CD4-positive, alpha-beta memory T cell (primary cell): ENCODE measurements around the gene KCNK7. TPM values are rescaled to one million over a fixed set of nuclear protein-coding genes. Genes with fewer than 3 reads are reported as not detected.

Source experiments
- CTCF ChIA-PET: fragments of 350-600 bp; sonication (Branson Sonifier 250); formaldehyde crosslinking; loops from one replicate; lab custom pipeline; 2021; ENCODE audit warnings: inconsistent platforms; ENCODE audit not compliant: partially characterized antibody; lab: Charles Lee
- POLR2A ChIA-PET: fragments of 350-600 bp; sonication (Branson Sonifier 250); formaldehyde crosslinking; loops from one replicate; lab custom pipeline; 2021; ENCODE audit not compliant: partially characterized antibody; lab: Charles Lee
- DNase-seq, 5 donors: peaks; one replicate each; pipeline versions ENCODE4 v3.0.0 to v3.0.0-alpha.2; 2020 to 2022; ENCODE audit warnings: mixed read lengths in 1 of 5
- H3K27ac ChIP-seq: one replicate; pipeline ENCODE4 v1.7.0; 2013; ENCODE audit warnings: low read depth, low read length
- H3K27me3 ChIP-seq: 2 replicates; pipeline ENCODE4 v1.7.0; 2013; ENCODE audit warnings: mild to moderate bottlenecking, low read length, moderate library complexity; ENCODE audit not compliant: insufficient read depth
- H3K36me3 ChIP-seq: 2 replicates; pipeline ENCODE4 v1.7.0; 2013; ENCODE audit warnings: mild to moderate bottlenecking, low read length, moderate library complexity; ENCODE audit not compliant: insufficient read depth
- H3K4me1 ChIP-seq: 2 replicates; pipeline ENCODE4 v1.7.0; 2013; ENCODE audit warnings: mild to moderate bottlenecking, low read length, moderate library complexity; ENCODE audit not compliant: insufficient read depth
- H3K4me3 ChIP-seq, 2 donors: one replicate each; pipeline ENCODE4 v1.7.0; 2013; ENCODE audit warnings: low read length in 2 of 2, mild to moderate bottlenecking in 1 of 2
- H3K9me3 ChIP-seq, 2 donors: one replicate each; pipeline ENCODE4 v1.7.0; 2013; ENCODE audit warnings: low read length in 2 of 2, control low read depth in 1 of 2; ENCODE audit not compliant: control insufficient read depth in 1 of 2
- H3K27ac Mint-ChIP-seq, 7 donors: one replicate each; pipeline ENCODE4 v1.8.0; 2020 to 2021; ENCODE audit warnings: mixed read lengths in 7 of 7, mild to moderate bottlenecking in 6 of 7, inconsistent platforms in 3 of 7, moderate library complexity in 3 of 7
- H3K27me3 Mint-ChIP-seq, 2 donors: one replicate each; pipeline ENCODE4 v1.8.0; 2020 to 2021; ENCODE audit warnings: mixed read lengths in 2 of 2
- H3K36me3 Mint-ChIP-seq, 2 donors: one replicate each; pipeline ENCODE4 v1.8.0; 2020 to 2021; ENCODE audit warnings: mixed read lengths in 2 of 2, inconsistent platforms in 1 of 2, mild to moderate bottlenecking in 1 of 2
- H3K4me1 Mint-ChIP-seq, 4 donors: one replicate each; pipeline ENCODE4 v1.8.0; 2020 to 2021; ENCODE audit warnings: mixed read lengths in 4 of 4, mild to moderate bottlenecking in 1 of 4
- H3K4me3 Mint-ChIP-seq, 8 donors: one replicate each; pipeline ENCODE4 v1.8.0; 2020 to 2021; ENCODE audit warnings: mixed read lengths in 8 of 8, mild to moderate bottlenecking in 7 of 8, moderate library complexity in 6 of 8, inconsistent platforms in 3 of 8
- H3K9me3 Mint-ChIP-seq, 8 donors: one replicate each; pipeline ENCODE4 v1.8.0; 2020 to 2021; ENCODE audit warnings: mixed read lengths in 8 of 8, mild to moderate bottlenecking in 5 of 8, inconsistent platforms in 3 of 8, moderate library complexity in 1 of 8
- intact Hi-C: fragments of 100-400 bp; cut with micrococcal nuclease; formaldehyde crosslinking; loops from one replicate; pipeline ENCODE4 v1.15.1; 2023
- polyA plus RNA-seq, 2 donors: library from polyadenylated mRNA; unstranded; fragments of 300-500 nt; fragmentation: Illumina TruSeq; gene quantifications; one replicate each; pipeline ENCODE4 v1.2.3, GENCODE V29; 2021
- total RNA-seq, 2 experiments: library from RNA; stranded (reverse); gene quantifications; one replicate each; pipeline ENCODE4 v1.2.3, GENCODE V29; 2021

The KCNK7 gene
- total and polyA plus RNA-seq, 4 experiments from 2014 or later = 1.2 to 2.7 (median 1.6) TPM; not detected in 1

DNA sequence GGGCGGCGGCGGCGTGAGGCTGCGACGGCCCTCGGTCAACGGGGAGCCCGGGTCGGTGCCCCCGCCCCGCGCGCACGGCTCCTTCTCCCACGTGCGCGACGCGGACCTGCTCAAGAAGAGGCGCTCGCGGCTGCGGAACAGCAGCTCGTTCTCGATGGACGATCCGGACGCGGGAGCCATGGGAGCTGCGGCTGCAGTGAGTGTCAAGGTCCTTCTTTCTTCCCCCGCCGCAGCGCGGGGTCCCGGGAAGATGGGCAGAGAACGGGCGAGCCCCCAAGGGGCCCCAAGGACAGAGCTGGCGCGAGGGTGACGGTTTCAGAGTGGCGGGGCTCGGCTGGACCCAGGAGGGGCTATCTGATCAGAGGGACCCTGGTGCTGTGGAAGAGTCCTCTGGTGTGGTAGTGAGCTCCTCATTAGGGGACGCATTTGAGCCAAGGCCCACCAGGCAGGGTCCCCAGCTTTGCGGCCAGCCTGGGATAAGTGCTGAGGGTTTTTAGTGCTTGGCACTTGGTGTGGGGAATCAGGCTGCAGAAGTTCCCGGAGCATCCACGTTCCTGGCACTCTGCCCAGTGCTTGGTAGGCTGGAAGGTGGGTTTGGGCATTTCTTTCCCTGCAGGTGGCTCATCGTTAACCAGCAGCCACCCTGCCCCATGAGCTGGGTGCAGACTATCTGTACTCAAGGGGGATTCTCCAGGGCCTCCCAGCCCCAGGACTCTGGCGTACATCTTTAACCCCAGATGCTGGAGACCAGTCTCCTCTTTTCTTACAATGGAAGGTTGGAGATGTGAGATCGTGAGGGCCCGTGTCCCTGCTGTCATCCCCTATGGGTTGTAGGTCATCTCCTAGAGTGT lies 10.0 kb downstream of the KCNK7 start:
- no peak overlapping the region for H3K4me3 ChIP-seq
- H3K27me3 Mint-ChIP-seq = no peaks in the 10 kb centered on the region
- H3K4me1 Mint-ChIP-seq = peaks cover 13 to 39% (median 27%) of the 10 kb centered on the region in 4 donors
- peaks cover 51% of the 10 kb centered on the region for H3K36me3 ChIP-seq
- H3K4me1 ChIP-seq = peaks cover 17% of the 10 kb centered on the region
- peaks cover 24 to 51% of the 10 kb centered on the region in 2 donors for H3K36me3 Mint-ChIP-seq
- no peaks in the 10 kb centered on the region for H3K9me3 ChIP-seq
- no peaks in the 10 kb centered on the region for H3K9me3 Mint-ChIP-seq
- ChIA-PET POLR2A (interaction anchor here (0.9 to 7.4 kb wide), 4 partner anchors 8 to 43 kb away, joined by 3 to 118 read pairs (median 82); partner anchors contain the start of genes EHBP1L1, FAM89B and ZNRD2), CTCF (interaction anchor here (0.6 to 7.9 kb wide), 5 partner anchors 8 to 42 kb away, joined by 3 to 124 read pairs (median 20); partner anchors contain the start of genes EHBP1L1 and FAM89B)
- H3K27ac ChIP-seq = no peak overlapping the region
- no peak for DNase-seq
- peak overlapping the region in 6 of 7 donors; percentile 31 to 72 (median 47) for H3K27ac Mint-ChIP-seq
- no peaks in the 10 kb centered on the region for H3K27me3 ChIP-seq
- no peak overlapping the region for H3K4me3 Mint-ChIP-seq
- intact Hi-C loops = loop anchor here (5.0 kb wide), 1 partner anchor 218 kb away; no protein-coding TSS in a partner anchor

DNA sequence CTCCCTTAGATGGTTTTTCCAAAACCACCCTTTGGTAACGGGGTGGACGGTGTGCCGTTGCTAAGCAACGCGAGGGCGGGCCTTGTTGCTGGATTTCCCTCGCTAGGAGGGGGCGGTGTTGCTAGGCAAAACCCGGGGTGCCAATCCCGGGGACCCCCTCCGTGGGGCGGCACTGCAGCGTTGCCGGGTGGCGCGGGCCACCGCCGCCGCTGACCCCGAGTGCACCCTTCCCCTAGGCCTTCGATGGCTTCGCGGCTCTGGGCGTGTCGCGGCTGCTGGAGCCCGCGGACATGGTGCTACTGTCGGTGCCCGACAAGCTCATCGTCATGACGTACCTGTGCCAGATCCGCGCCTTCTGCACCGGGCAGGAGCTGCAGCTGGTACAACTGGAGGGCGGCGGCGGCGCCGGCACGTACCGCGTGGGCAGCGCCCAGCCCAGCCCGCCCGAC lies 10.9 kb downstream of the KCNK7 start:
- ChIA-PET POLR2A (interaction anchor here (1.6 to 1.7 kb wide), 2 partner anchors 9 to 12 kb away, joined by 5 to 10 read pairs; partner anchors contain the start of genes EHBP1L1 and FAM89B), CTCF (interaction anchor here (1.8 to 7.9 kb wide), 3 partner anchors 9 to 41 kb away, joined by 7 to 124 read pairs (median 36); partner anchors contain the start of gene FAM89B)
- Mint-ChIP-seq H3K4me1 (peaks cover 13 to 43% (median 28%) of the 10 kb centered on the region in 4 donors), H3K4me3 (no peak overlapping the region), H3K36me3 (peaks cover 22 to 54% of the 10 kb centered on the region in 2 donors), H3K27ac (no peak overlapping the region), H3K27me3 (no peaks in the 10 kb centered on the region), H3K9me3 (no peaks in the 10 kb centered on the region)
- H3K27ac ChIP-seq = no peak overlapping the region
- intact Hi-C loops = loop anchor here (5.0 kb wide), 1 partner anchor 217 kb away; no protein-coding TSS in a partner anchor
- H3K4me3 ChIP-seq = no peak overlapping the region
- no peak for DNase-seq
- H3K4me1 ChIP-seq = peaks cover 17% of the 10 kb centered on the region
- H3K27me3 ChIP-seq = no peaks in the 10 kb centered on the region
- H3K36me3 ChIP-seq = peaks cover 51% of the 10 kb centered on the region
- no peaks in the 10 kb centered on the region for H3K9me3 ChIP-seq

DNA sequence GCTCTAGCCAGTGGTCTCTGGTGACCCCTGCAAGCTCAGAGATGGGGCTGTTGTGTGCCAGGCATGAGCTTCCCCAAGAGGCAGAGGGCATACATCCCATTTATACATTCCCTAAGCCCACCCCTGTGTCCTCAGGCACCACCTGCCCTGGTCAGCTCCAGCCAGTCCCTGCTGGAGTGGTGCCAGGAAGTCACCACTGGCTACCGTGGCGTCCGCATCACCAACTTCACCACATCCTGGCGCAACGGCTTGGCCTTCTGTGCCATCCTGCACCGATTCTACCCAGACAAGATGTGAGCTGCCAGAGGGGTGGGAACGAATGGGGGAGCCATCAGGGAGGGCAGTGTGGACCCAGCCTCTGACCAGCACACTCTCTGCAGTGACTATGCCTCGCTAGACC lies 11.5 kb downstream of the KCNK7 start:
- no peaks in the 10 kb centered on the region for H3K9me3 Mint-ChIP-seq
- Histone ChIP-seq H3K27me3 (no peaks in the 10 kb centered on the region), H3K4me3 (no peak overlapping the region), H3K9me3 (no peaks in the 10 kb centered on the region), H3K36me3 (peaks cover 56% of the 10 kb centered on the region), H3K27ac (no peak overlapping the region), H3K4me1 (peaks cover 18% of the 10 kb centered on the region)
- H3K4me1 Mint-ChIP-seq = peaks cover 13 to 46% (median 29%) of the 10 kb centered on the region in 4 donors
- H3K27me3 Mint-ChIP-seq = no peaks in the 10 kb centered on the region
- DNase-seq = no peak
- H3K27ac Mint-ChIP-seq = peak overlapping the region in 3 of 7 donors; percentile 50 to 75 (median 61)
- peaks cover 22 to 60% of the 10 kb centered on the region in 2 donors for H3K36me3 Mint-ChIP-seq
- intact Hi-C loops = no loop called here
- ChIA-PET POLR2A (interaction anchor here (1.1 to 1.7 kb wide), 3 partner anchors 8 to 43 kb away, joined by 3 to 10 read pairs (median 5); partner anchors contain the start of genes EHBP1L1 and FAM89B), CTCF (interaction anchor here (1.8 to 7.9 kb wide), 3 partner anchors 10 to 41 kb away, joined by 7 to 124 read pairs (median 36); partner anchors contain the start of gene FAM89B)
- H3K4me3 Mint-ChIP-seq = no peak overlapping the region

DNA sequence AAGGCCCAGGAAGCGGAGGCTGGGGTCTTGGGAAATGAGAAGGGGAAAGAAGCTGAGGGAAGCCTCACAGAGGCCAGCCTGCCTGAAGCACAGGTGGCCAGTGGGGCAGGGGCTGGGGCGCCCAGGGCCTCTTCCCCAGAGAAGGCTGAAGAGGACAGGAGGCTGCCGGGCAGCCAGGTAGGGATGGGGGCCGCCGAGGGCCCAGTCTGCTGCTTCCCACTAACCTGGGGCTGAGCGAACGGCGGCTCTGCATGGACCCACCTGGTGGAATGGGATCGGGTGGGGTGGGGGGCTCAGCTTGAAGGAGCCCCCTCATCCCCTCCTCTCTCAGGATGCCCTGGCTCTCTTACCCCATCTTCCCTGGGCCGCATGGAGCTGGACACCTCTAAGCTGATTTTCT lies 12.0 kb downstream of the KCNK7 start:
- intact Hi-C loops = no loop called here
- Histone ChIP-seq H3K36me3 (peaks cover 57% of the 10 kb centered on the region), H3K27ac (no peak overlapping the region), H3K9me3 (no peaks in the 10 kb centered on the region), H3K27me3 (no peaks in the 10 kb centered on the region), H3K4me3 (no peak overlapping the region), H3K4me1 (peaks cover 20% of the 10 kb centered on the region)
- Mint-ChIP-seq H3K4me1 (peaks cover 13 to 46% (median 28%) of the 10 kb centered on the region in 4 donors), H3K4me3 (no peak overlapping the region), H3K27me3 (no peaks in the 10 kb centered on the region), H3K9me3 (no peaks in the 10 kb centered on the region), H3K36me3 (peaks cover 22 to 61% of the 10 kb centered on the region in 2 donors), H3K27ac (peak overlapping the region in 2 of 7 donors; percentile 52 to 75)
- ChIA-PET POLR2A (interaction anchor here (1.1 to 1.7 kb wide), 3 partner anchors 8 to 43 kb away, joined by 3 to 10 read pairs (median 5); partner anchors contain the start of genes EHBP1L1 and FAM89B), CTCF (interaction anchor here (1.4 to 7.9 kb wide), 4 partner anchors 10 to 40 kb away, joined by 6 to 124 read pairs (median 22); partner anchors contain the start of gene FAM89B)
- DNase-seq = no peak

DNA sequence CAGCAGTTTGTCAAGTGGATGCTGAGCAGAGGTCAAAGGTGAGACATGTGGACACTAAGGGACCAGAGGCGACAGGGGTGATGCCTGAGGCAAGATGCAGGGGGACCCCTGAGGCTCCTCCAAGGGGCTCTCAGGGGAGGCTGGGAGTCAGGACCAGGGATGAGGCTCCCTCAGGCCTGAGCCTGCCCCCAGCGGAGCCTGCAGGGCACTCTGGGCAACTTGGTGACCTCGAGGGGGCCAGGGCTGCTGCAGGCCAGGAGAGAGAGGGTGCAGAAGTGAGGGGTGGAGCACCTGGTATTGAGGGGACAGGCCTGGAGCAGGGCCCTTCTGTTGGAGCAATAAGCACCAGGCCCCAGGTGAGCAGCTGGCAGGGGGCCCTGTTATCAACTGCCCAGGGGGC lies 13.7 kb downstream of the KCNK7 start:
- peaks cover 23% of the 10 kb centered on the region for H3K4me1 ChIP-seq
- DNase-seq = no peak
- Mint-ChIP-seq H3K4me1 (peaks cover 12 to 47% (median 27%) of the 10 kb centered on the region in 4 donors), H3K4me3 (no peak overlapping the region), H3K27me3 (no peaks in the 10 kb centered on the region), H3K36me3 (peaks cover 22 to 66% of the 10 kb centered on the region in 2 donors), H3K9me3 (no peaks in the 10 kb centered on the region), H3K27ac (peak overlapping the region in 6 of 7 donors; percentile 70 to 84 (median 78))
- H3K36me3 ChIP-seq = peaks cover 57% of the 10 kb centered on the region
- CTCF ChIA-PET = interaction anchor here (0.6 to 1.4 kb wide), 3 partner anchors 12 to 29 kb away, joined by 3 to 6 read pairs (median 4); no protein-coding TSS in a partner anchor
- POLR2A ChIA-PET = interaction anchor here (1.0 to 8.6 kb wide), 3 partner anchors 13 to 234 kb away, joined by 3 to 79 read pairs (median 4); partner anchors contain the start of genes KCNK7 and PCNX3
- intact Hi-C loops = no loop called here
- H3K27me3 ChIP-seq = no peaks in the 10 kb centered on the region
- no peaks in the 10 kb centered on the region for H3K9me3 ChIP-seq
- H3K27ac ChIP-seq = no peak overlapping the region
- no peak overlapping the region for H3K4me3 ChIP-seq

DNA sequence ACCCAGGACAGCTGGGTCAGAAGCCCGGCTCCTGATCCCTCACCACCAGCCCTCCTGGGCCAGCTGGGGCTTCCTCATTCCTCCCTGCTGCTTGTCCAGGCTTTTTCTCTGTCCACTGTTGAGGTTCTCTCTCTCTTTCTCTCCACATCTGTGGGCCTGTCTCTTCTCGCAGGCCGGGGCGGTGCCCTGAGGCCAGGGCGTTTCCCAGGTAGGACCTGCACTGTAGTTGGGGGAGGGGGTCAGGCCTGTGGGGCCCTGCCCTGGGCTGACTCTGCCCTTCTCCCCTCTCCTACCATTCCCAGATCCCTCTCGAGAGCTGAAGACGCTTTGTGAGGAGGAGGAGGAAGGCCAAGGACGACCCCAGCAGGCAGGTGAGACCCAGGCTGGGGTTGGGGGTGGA lies 14.8 kb downstream of the KCNK7 start:
- H3K4me3 Mint-ChIP-seq = no peak overlapping the region
- Histone ChIP-seq H3K27ac (no peak overlapping the region), H3K27me3 (no peaks in the 10 kb centered on the region), H3K4me1 (peaks cover 30% of the 10 kb centered on the region), H3K9me3 (no peaks in the 10 kb centered on the region), H3K4me3 (no peak overlapping the region), H3K36me3 (peaks cover 49% of the 10 kb centered on the region)
- H3K9me3 Mint-ChIP-seq = no peaks in the 10 kb centered on the region
- intact Hi-C loops = no loop called here
- ChIA-PET POLR2A (interaction anchor here (8.6 kb wide), 1 partner anchor 15 kb away, joined by 79 read pairs; the partner anchor contains the start of gene KCNK7), CTCF (interaction anchor here (1.0 kb wide), 1 partner anchor 13 kb away, joined by 4 read pairs; no protein-coding TSS in a partner anchor)
- DNase-seq = no peak
- peaks cover 22 to 58% of the 10 kb centered on the region in 2 donors for H3K36me3 Mint-ChIP-seq
- H3K27me3 Mint-ChIP-seq = no peaks in the 10 kb centered on the region
- peaks cover 8 to 41% (median 25%) of the 10 kb centered on the region in 4 donors for H3K4me1 Mint-ChIP-seq
- H3K27ac Mint-ChIP-seq = no peak overlapping the region
